H9 (cell line): ENCODE measurements around the gene GBGT1. TPM values are rescaled to one million over a fixed set of nuclear protein-coding genes. Genes with fewer than 3 reads are reported as not detected.
A peak's percentile ranks its signal among the peaks of the same experiment; 100 is the strongest.

Experiments used
- DNase-seq: peaks from one replicate; pipeline ENCODE4 v3.0.0-alpha.2; 2017
- H2AFZ ChIP-seq: one replicate; pipeline ENCODE4 v1.6.1; 2013; ENCODE audit warnings: mild to moderate bottlenecking, low read length, control low read depth, moderate library complexity
- H2AK5ac ChIP-seq: 2 replicates; pipeline ENCODE4 v1.6.1; 2013; ENCODE audit warnings: low read length, control low read depth, mixed read lengths; ENCODE audit not compliant: insufficient read length
- H2BK120ac ChIP-seq: one replicate; pipeline ENCODE4 v1.6.1; 2013; ENCODE audit warnings: low read depth, mild to moderate bottlenecking, low read length, control low read depth, inconsistent platforms; ENCODE audit not compliant: poor library complexity, severe bottlenecking
- H2BK12ac ChIP-seq: 2 replicates; pipeline ENCODE4 v1.6.1; 2013; ENCODE audit warnings: low read length, control low read depth, mixed read lengths, low read depth; ENCODE audit not compliant: insufficient read length
- H2BK15ac ChIP-seq: 2 replicates; pipeline ENCODE4 v1.6.1; 2013; ENCODE audit warnings: low read depth, low read length, control low read depth
- H2BK20ac ChIP-seq: one replicate; pipeline ENCODE4 v1.6.1; 2013; ENCODE audit warnings: low read depth, mild to moderate bottlenecking, low read length, control low read depth, inconsistent platforms; ENCODE audit not compliant: poor library complexity, severe bottlenecking
- H2BK5ac ChIP-seq: 2 replicates; pipeline ENCODE4 v1.6.1; 2013; ENCODE audit warnings: low read length, control low read depth, mixed read lengths; ENCODE audit not compliant: insufficient read length
- H3K14ac ChIP-seq: 2 replicates; pipeline ENCODE4 v1.6.1; 2013; ENCODE audit warnings: low read length, control low read depth; ENCODE audit not compliant: insufficient read depth
- H3K18ac ChIP-seq: 2 replicates; pipeline ENCODE4 v1.6.1; 2013; ENCODE audit warnings: low read depth, mild to moderate bottlenecking, mixed read lengths, low read length, control low read depth; ENCODE audit not compliant: insufficient read length
- H3K23ac ChIP-seq: 2 replicates; pipeline ENCODE4 v1.6.1; 2013; ENCODE audit warnings: low read length, control low read depth, mixed read lengths, low read depth; ENCODE audit not compliant: insufficient read length
- H3K23me2 ChIP-seq: 2 replicates; pipeline ENCODE4 v1.6.1; 2013; ENCODE audit warnings: low read depth, mild to moderate bottlenecking, mixed read lengths, low read length, control low read depth; ENCODE audit not compliant: insufficient read length, poor library complexity, severe bottlenecking
- H3K27ac ChIP-seq: 2 replicates; pipeline ENCODE4 v1.5.1; 2013; ENCODE audit warnings: low read length, control low read depth, mixed read lengths, low read depth; ENCODE audit not compliant: insufficient read length
- H3K27me3 ChIP-seq: 2 replicates; pipeline ENCODE4 v1.6.1; 2013; ENCODE audit warnings: low read length, control low read depth, inconsistent platforms; ENCODE audit not compliant: insufficient read depth
- H3K4ac ChIP-seq: 2 replicates; pipeline ENCODE4 v1.6.1; 2013; ENCODE audit warnings: low read depth, mild to moderate bottlenecking, control low read depth, inconsistent platforms, low read length, moderate library complexity
- H3K4me1 ChIP-seq: 2 replicates; pipeline ENCODE4 v1.6.1; 2013; ENCODE audit warnings: low read length, control low read depth, inconsistent platforms; ENCODE audit not compliant: insufficient read depth
- H3K4me2 ChIP-seq: 2 replicates; pipeline ENCODE4 v1.6.1; 2013; ENCODE audit warnings: low read length, control low read depth, mixed read lengths; ENCODE audit not compliant: insufficient read length, insufficient read depth
- H3K56ac ChIP-seq: 2 replicates; pipeline ENCODE4 v1.6.1; 2013; ENCODE audit warnings: low read depth, mild to moderate bottlenecking, mixed read lengths, low read length, control low read depth; ENCODE audit not compliant: insufficient read length
- H3K79me1 ChIP-seq: 2 replicates; pipeline ENCODE4 v1.6.1; 2013; ENCODE audit warnings: low read depth, mild to moderate bottlenecking, moderate library complexity, low read length, control low read depth, inconsistent platforms; ENCODE audit not compliant: insufficient read depth, poor library complexity, severe bottlenecking
- H3K79me2 ChIP-seq: 2 replicates; pipeline ENCODE4 v1.6.1; 2013; ENCODE audit warnings: low read length, control low read depth, inconsistent platforms; ENCODE audit not compliant: insufficient read depth
- H3K9ac ChIP-seq: 2 replicates; pipeline ENCODE4 v1.6.1; 2013; ENCODE audit warnings: low read length, control low read depth, mixed read lengths; ENCODE audit not compliant: insufficient read length; ENCODE audit errors: extremely low read depth
- H3K9me3 ChIP-seq: one replicate; pipeline ENCODE4 v1.6.1; 2013; ENCODE audit warnings: low read depth, low read length, inconsistent platforms; ENCODE audit not compliant: control insufficient read depth
- H3T11ph ChIP-seq: one replicate; pipeline ENCODE4 v1.6.1; 2013; ENCODE audit warnings: mild to moderate bottlenecking, low read length, control low read depth, inconsistent platforms
- H4K20me1 ChIP-seq: one replicate; pipeline ENCODE4 v1.6.1; 2013; ENCODE audit not compliant: control insufficient read depth, insufficient read length, insufficient read depth
- H4K5ac ChIP-seq: 2 replicates; pipeline ENCODE4 v1.6.1; 2013; ENCODE audit warnings: low read depth, mild to moderate bottlenecking, mixed read lengths, low read length, control low read depth; ENCODE audit not compliant: insufficient read length
- H4K8ac ChIP-seq: replicated peaks from 2 replicates; pipeline ENCODE4 v1.6.1; 2013; ENCODE audit warnings: low read length, control low read depth, mixed read lengths, low read depth; ENCODE audit not compliant: insufficient read length
- H4K91ac ChIP-seq: 2 replicates; pipeline ENCODE4 v1.6.1; 2013; ENCODE audit warnings: low read depth, mild to moderate bottlenecking, moderate library complexity, mixed read lengths, low read length, control low read depth; ENCODE audit not compliant: insufficient read length
- H3K27ac Mint-ChIP-seq, 3 experiments: 2 replicates in 2 of 3; 3 replicates in 1 of 3; pipeline ENCODE4 v1.8.0; 2020 to 2021; ENCODE audit warnings: mixed read lengths in 3 of 3, mild to moderate bottlenecking in 1 of 3, moderate library complexity in 1 of 3
- H3K27me3 Mint-ChIP-seq: 2 replicates; pipeline ENCODE4 v1.8.0; 2021; ENCODE audit warnings: low read depth, mild to moderate bottlenecking, moderate library complexity, mixed read lengths
- H3K36me3 Mint-ChIP-seq, 3 experiments: 2 replicates in 2 of 3; 3 replicates in 1 of 3; pipeline ENCODE4 v1.8.0; 2020 to 2021; ENCODE audit warnings: low read depth in 3 of 3, mixed read lengths in 3 of 3; ENCODE audit not compliant: insufficient read depth in 1 of 3
- H3K4me1 Mint-ChIP-seq, 2 experiments: 2 replicates each; pipeline ENCODE4 v1.8.0; 2020; ENCODE audit warnings: mixed read lengths in 2 of 2
- H3K4me3 Mint-ChIP-seq, 2 experiments: 2 replicates in 1 of 2; 3 replicates in 1 of 2; pipeline ENCODE4 v1.8.0; 2020 to 2021; ENCODE audit warnings: mild to moderate bottlenecking in 2 of 2, mixed read lengths in 2 of 2, moderate library complexity in 1 of 2
- H3K9me3 Mint-ChIP-seq, 2 experiments: 2 replicates in 1 of 2; 3 replicates in 1 of 2; pipeline ENCODE4 v1.8.0; 2020; ENCODE audit warnings: mild to moderate bottlenecking in 2 of 2, mixed read lengths in 2 of 2, moderate library complexity in 1 of 2
- CTCF ChIP-seq: fragments of 200-600 bp; sonication (generic); conservative IDR thresholded peaks from 3 replicates; pipeline ENCODE4 v1.8.0; 2021; ENCODE audit warnings: antibody characterized with exemption, mild to moderate bottlenecking
- WGBS: extraction: QIAGEN DNeasy Blood & Tissue Kit; methylation state at CpG from one replicate; pipeline ENCODE4 v1.1.7; 2013; ENCODE audit warnings: missing lambda C conversion rate, low lambda C conversion rate, mixed read lengths; ENCODE audit not compliant: insufficient read length; ENCODE audit errors: extremely low coverage; 5-methylcytosine and 5-hydroxymethylcytosine counted together
- total RNA-seq: library from RNA; stranded (reverse); gene quantifications from 2 replicates; pipeline ENCODE4 v1.2.1, GENCODE V29; 2021

The GBGT1 gene
- total RNA-seq, 1 experiment from 2014 or later: 9.3 TPM

- Histone ChIP-seq H3K27ac (no peak overlapping the region), H2BK12ac (no peak overlapping the region), H2BK5ac (no peak overlapping the region), H2AK5ac (no peak overlapping the region), H3K9ac (no peak overlapping the region), H4K5ac (no peak overlapping the region), H3K18ac (no peak overlapping the region), H4K91ac (no peak overlapping the region), H4K8ac (no peak overlapping the region), H3K23me2 (peaks cover 18% of the 10 kb centered on the region), H2BK120ac (no peak overlapping the region), H3K4me2 (peak overlapping the region; percentile 30), H3K27me3 (no peaks in the 10 kb centered on the region), H3K14ac (no peak overlapping the region; the same call in 1 of the 2 replicates), H3K56ac (no peak overlapping the region), H2BK15ac (no peak overlapping the region), H3K4me1 (peaks cover 5% of the 10 kb centered on the region; the same call in 1 of the 2 replicates), H3K23ac (no peak overlapping the region), H3K79me1 (no peaks in the 10 kb centered on the region), H4K20me1 (peaks cover 2% of the 10 kb centered on the region), H3K9me3 (no peaks in the 10 kb centered on the region), H3K4ac (no peak overlapping the region), H3T11ph (no peak overlapping the region), H2AFZ (no peak overlapping the region), H2BK20ac (no peak overlapping the region), H3K79me2 (no peaks in the 10 kb centered on the region)
- H3K9me3 Mint-ChIP-seq: no peaks in the 10 kb centered on the region
- H3K4me1 Mint-ChIP-seq: peaks cover 23 to 28% of the 10 kb centered on the region in 2 experiments
- peaks cover 11% of the 10 kb centered on the region for H3K27me3 Mint-ChIP-seq
- WGBS: no CpG with 5 or more reads among the region's 19 CpGs
- no peak for TF ChIP-seq CTCF
- peaks cover 0 to 6% (median 4%) of the 10 kb centered on the region in 3 experiments; a peak in 4 of 7 replicates for H3K36me3 Mint-ChIP-seq
- DNase-seq: no peak
- peak overlapping the region in 1 of 3 experiments; percentile 48; a peak in 2 of 7 replicates for H3K27ac Mint-ChIP-seq
- H3K4me3 Mint-ChIP-seq: 0 out of 5 replicates have a peak overlapping the region, but pooled peaks of 1 of the 2 experiments have one; percentile 2
These were observed 18.5 kb downstream of the GBGT1 start for GRCh38 chr9:133144904-133145851.
